HL-60 (cell line): ENCODE measurements around the gene TRUB1.

ENCODE experiments used
- DNase-seq, 2 experiments: peaks; one replicate each; pipeline ENCODE4 v3.0.0-alpha.2; 2010 to 2020; ENCODE audit warnings: low read depth in 1 of 2, low spot score in 1 of 2
- H3K27ac ChIP-seq: fragments of 250-450 bp; sonication (Bioruptor Pico); replicated peaks from 2 replicates; pipeline ENCODE4 v1.5.1; 2020; ENCODE audit warnings: mild to moderate bottlenecking, moderate library complexity
- H3K27me3 ChIP-seq: fragments of 250-450 bp; sonication (Bioruptor Pico); 2 replicates; pipeline ENCODE4 v1.5.1; 2021; ENCODE audit warnings: mild to moderate bottlenecking, moderate library complexity; ENCODE audit not compliant: insufficient read depth, poor library complexity, severe bottlenecking
- H3K4me3 ChIP-seq: replicated peaks from 2 replicates; pipeline ENCODE4 v1.5.1; 2011; ENCODE audit warnings: mild to moderate bottlenecking, control low read depth, low read length; ENCODE audit not compliant: insufficient read depth
- CTCF ChIP-seq: IDR thresholded peaks from one replicate; pipeline ENCODE4 v1.5.1; 2011; ENCODE audit warnings: low read length, control low read depth, inconsistent platforms; ENCODE audit not compliant: insufficient read depth
- GABPA ChIP-seq: IDR thresholded peaks from 2 replicates; pipeline ENCODE4 v1.6.1; 2012; ENCODE audit warnings: low read depth
- POLR2AphosphoS5 ChIP-seq: IDR thresholded peaks from 2 replicates; pipeline ENCODE4 v1.6.1; 2012; ENCODE audit warnings: low read depth
- REST ChIP-seq: IDR thresholded peaks from 2 replicates; pipeline ENCODE4 v1.6.1; 2012; ENCODE audit warnings: low read depth; ENCODE audit not compliant: insufficient replicate concordance
- SPI1 ChIP-seq: IDR thresholded peaks from 2 replicates; pipeline ENCODE4 v1.6.1; 2012; ENCODE audit warnings: low read depth, mild to moderate bottlenecking, borderline replicate concordance

TRUB1 gene

GRCh38 chr10:114957673-114958072 lies 19.7 kb downstream of the TRUB1 start:
- H3K27me3 ChIP-seq: no peaks in the 10 kb centered on the region
- H3K27ac ChIP-seq: no peak overlapping the region
- TF ChIP-seq GABPA: no peak
- no peak for TF ChIP-seq CTCF
- TF ChIP-seq SPI1: no peak
- no peak for TF ChIP-seq POLR2AphosphoS5
- no peak for TF ChIP-seq REST

GRCh38 chr10:114962441-114962840 lies 24.4 kb downstream of the TRUB1 start:
- Histone ChIP-seq H3K27ac (no peak overlapping the region), H3K4me3 (no peak overlapping the region), H3K27me3 (no peaks in the 10 kb centered on the region)
- TF ChIP-seq CTCF (no peak), SPI1 (no peak), REST (no peak), POLR2AphosphoS5 (no peak), GABPA (no peak)
- DNase-seq: no peak

More at GRCh38 chr10:114957673-114958072, 19.7 kb downstream of the TRUB1 start:
- H3K4me3 ChIP-seq: no peak overlapping the region
- no peak for DNase-seq

- Histone ChIP-seq H3K27ac (no peak overlapping the region), H3K4me3 (no peak overlapping the region), H3K27me3 (no peaks in the 10 kb centered on the region)
- TF ChIP-seq REST: no peak
- no peak for TF ChIP-seq GABPA
- no peak for TF ChIP-seq SPI1
- TF ChIP-seq POLR2AphosphoS5: no peak
- no peak for TF ChIP-seq CTCF
- no peak for DNase-seq
Measured at GRCh38 chr10:114963908-114964307, 25.9 kb downstream of the TRUB1 start.
